ENCODE results near the gene AIFM2.

GRCh38 chr10:70121281-70121949 lies 11.2 kb downstream of the AIFM2 start:
- TF ChIP-seq CTCF (IDR thresholded peaks at IDR 0.05; ENCODE audit: low read length), result no peak
- no peak for TF ChIP-seq EZH2 (optimal IDR thresholded peaks at IDR 0.05; ENCODE audit: low read depth, low read length)
- TF ChIP-seq EZH2phosphoT487 (IDR thresholded peaks at IDR 0.05; ENCODE audit: low read length), result no peak
